ENCODE results near the gene CBX3. TPM values are rescaled to one million over a fixed set of nuclear protein-coding genes. Genes with fewer than 3 reads are reported as not detected.

The CBX3 gene
- total RNA-seq, 2 donors from 2014 or later, result 53.7 to 64.2 TPM

- ATAC-seq (ENCODE audit: insufficient number of reproducible peaks, low FRiP score, low read depth), result no peak
- H3K27me3 ChIP-seq (replicated peaks; ENCODE audit: insufficient read depth), result no peaks in the 10 kb centered on the region
- no peak overlapping the region for H3K27ac ChIP-seq
- no peaks in the 10 kb centered on the region for H3K9me3 ChIP-seq
- no peak overlapping the region for H3K4me3 ChIP-seq
- H3K36me3 ChIP-seq, result peaks cover 40% of the 10 kb centered on the region
- TF ChIP-seq, protein P1, sequence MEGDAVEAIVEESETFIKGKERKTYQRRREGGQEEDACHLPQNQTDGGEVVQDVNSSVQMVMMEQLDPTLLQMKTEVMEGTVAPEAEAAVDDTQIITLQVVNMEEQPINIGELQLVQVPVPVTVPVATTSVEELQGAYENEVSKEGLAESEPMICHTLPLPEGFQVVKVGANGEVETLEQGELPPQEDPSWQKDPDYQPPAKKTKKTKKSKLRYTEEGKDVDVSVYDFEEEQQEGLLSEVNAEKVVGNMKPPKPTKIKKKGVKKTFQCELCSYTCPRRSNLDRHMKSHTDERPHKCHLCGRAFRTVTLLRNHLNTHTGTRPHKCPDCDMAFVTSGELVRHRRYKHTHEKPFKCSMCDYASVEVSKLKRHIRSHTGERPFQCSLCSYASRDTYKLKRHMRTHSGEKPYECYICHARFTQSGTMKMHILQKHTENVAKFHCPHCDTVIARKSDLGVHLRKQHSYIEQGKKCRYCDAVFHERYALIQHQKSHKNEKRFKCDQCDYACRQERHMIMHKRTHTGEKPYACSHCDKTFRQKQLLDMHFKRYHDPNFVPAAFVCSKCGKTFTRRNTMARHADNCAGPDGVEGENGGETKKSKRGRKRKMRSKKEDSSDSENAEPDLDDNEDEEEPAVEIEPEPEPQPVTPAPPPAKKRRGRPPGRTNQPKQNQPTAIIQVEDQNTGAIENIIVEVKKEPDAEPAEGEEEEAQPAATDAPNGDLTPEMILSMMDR (IDR thresholded peaks at IDR 0.05), result no peak
- no peak for DNase-seq (ENCODE audit: low spot score)
- peaks cover 7 to 8% of the 10 kb centered on the region in 2 donors for H3K4me1 ChIP-seq (ENCODE audit: control insufficient read depth in 1 of 2, low read depth in 2 of 2)
Measured at GRCh38 chr7:26187380-26188205, 14.0 kb upstream of the CBX3 start.

DNA sequence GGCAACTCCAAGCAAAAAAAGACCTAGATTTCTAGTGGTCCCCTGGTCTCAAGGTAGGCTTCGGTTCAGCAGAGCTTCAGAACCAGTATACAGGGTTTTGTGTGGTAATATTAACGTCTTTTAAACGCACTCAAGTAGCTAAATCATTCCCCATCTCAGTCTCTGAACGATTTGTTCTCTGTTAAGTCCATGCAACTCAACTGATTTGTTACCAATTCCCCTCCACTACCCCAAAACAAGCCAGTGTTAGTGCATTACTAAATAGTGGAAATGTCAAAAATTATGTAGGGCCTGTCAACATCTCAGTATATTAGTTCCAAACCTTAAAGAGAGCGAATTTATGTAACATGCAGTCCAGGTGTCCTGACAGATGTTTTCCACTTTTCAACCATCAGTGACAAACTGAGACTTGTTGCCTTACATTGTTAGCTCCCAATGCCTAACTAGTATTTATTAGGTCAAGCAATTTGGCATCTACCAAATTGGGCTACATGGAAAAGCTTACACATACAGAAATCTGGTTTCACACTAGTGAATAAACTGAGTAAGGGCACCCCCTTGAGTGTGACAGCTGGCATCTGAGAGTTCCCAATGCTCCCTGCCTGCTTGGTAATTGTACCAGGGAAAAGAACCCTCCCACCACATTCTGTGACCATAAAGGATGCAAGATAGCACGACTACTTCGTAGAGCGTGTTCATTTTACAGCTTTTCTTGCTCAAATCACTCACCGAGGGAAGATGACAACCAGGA lies 13.2 kb upstream of the CBX3 start:
- Histone ChIP-seq H3K36me3 (peaks cover 48% of the 10 kb centered on the region), H3K27me3 (replicated peaks; ENCODE audit: insufficient read depth) (no peaks in the 10 kb centered on the region), H3K27ac (no peak overlapping the region), H3K4me3 (no peak overlapping the region), H3K4me1 (ENCODE audit: control insufficient read depth in 1 of 2, low read depth in 2 of 2) (peaks cover 15 to 16% of the 10 kb centered on the region in 2 donors), H3K9me3 (no peaks in the 10 kb centered on the region)
- ATAC-seq (ENCODE audit: insufficient number of reproducible peaks, low FRiP score, low read depth) (no peak), DNase-seq (ENCODE audit: low spot score) (no peak)
- TF ChIP-seq, protein P1 (IDR thresholded peaks at IDR 0.05), result no peak

DNA sequence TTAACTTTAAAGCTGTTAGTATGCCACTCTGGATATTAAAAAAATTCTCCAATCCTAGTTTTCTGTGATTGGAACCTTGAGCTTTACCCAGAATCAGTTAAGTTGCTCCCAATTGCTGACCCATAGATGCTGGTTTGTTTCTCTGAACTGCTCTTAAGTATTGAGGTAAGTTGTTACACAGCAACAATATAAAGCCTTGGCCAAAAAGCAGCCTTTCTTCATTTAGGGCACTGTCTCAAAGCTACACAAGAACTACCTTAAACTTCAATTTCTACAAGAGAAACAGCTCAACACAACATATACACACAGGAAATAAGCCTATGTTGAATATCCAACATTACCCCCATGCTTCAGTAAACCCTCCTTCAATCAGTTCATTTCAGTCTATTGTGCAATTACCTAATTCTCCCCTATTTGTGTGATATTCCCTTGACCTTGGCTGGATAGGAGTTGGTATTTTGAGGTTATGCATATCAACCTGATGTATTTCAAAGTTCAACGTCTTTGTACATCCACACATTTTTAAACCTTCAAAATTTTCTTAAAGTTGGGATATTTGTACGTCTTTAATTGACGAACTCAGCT lies 12.5 kb upstream of the CBX3 start:
- Histone ChIP-seq H3K9me3 (no peaks in the 10 kb centered on the region), H3K4me1 (ENCODE audit: control insufficient read depth in 1 of 2, low read depth in 2 of 2) (peaks cover 22 to 23% of the 10 kb centered on the region in 2 donors), H3K4me3 (no peak overlapping the region), H3K27ac (no peak overlapping the region), H3K36me3 (peaks cover 54% of the 10 kb centered on the region), H3K27me3 (replicated peaks; ENCODE audit: insufficient read depth) (no peaks in the 10 kb centered on the region)
- TF ChIP-seq, protein P1 (IDR thresholded peaks at IDR 0.05), result no peak
- no peak for DNase-seq (ENCODE audit: low spot score)
- ATAC-seq (ENCODE audit: insufficient number of reproducible peaks, low FRiP score, low read depth), result no peak

- Histone ChIP-seq H3K27ac (no peak overlapping the region), H3K4me1 (ENCODE audit: control insufficient read depth in 1 of 2, low read depth in 2 of 2) (peaks cover 28 to 29% of the 10 kb centered on the region in 2 donors), H3K4me3 (no peak overlapping the region), H3K9me3 (no peaks in the 10 kb centered on the region), H3K36me3 (peaks cover 61% of the 10 kb centered on the region), H3K27me3 (replicated peaks; ENCODE audit: insufficient read depth) (no peaks in the 10 kb centered on the region)
- TF ChIP-seq, protein P1 (IDR thresholded peaks at IDR 0.05), result no peak
- DNase-seq (ENCODE audit: low spot score) (no peak), ATAC-seq (ENCODE audit: insufficient number of reproducible peaks, low FRiP score, low read depth) (no peak)
Measured at GRCh38 chr7:26189697-26190096, 11.8 kb upstream of the CBX3 start.

DNA sequence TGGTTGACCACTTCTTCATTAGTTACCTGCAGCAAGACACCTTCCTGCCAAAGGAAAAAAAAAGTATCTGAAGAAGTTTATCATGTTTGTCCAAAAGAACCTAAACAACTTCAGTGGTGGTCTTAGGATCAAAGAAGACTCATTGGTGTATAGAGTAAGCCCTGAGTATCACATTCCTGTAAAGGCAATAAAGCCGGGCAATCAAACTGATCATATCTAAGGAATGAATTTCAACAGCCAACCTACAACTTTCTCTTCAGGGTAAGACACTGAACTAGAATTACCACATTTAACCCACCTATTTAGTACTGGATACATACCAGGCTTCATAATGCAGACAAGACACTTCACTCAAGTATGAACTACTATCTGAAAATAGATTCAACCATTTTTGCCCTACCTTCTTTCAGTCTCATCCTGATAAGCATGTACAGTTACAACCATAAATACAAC lies 11.1 kb upstream of the CBX3 start:
- ATAC-seq (ENCODE audit: insufficient number of reproducible peaks, low FRiP score, low read depth), result no peak
- TF ChIP-seq, protein P1 (IDR thresholded peaks at IDR 0.05), result no peak
- DNase-seq (ENCODE audit: low spot score), result no peak
- no peak overlapping the region for H3K4me3 ChIP-seq
- H3K27ac ChIP-seq, result no peak overlapping the region
- no peaks in the 10 kb centered on the region for H3K27me3 ChIP-seq (replicated peaks; ENCODE audit: insufficient read depth)
- no peaks in the 10 kb centered on the region for H3K9me3 ChIP-seq
- peaks cover 66% of the 10 kb centered on the region for H3K36me3 ChIP-seq
- peaks cover 33 to 37% of the 10 kb centered on the region in 2 donors for H3K4me1 ChIP-seq (ENCODE audit: control insufficient read depth in 1 of 2, low read depth in 2 of 2)

Measured in thoracic aorta (tissue), 2 donors.